Heart right ventricle (tissue), 16 donors: ENCODE data around the gene MIER3. TPM values are rescaled to one million over a fixed set of nuclear protein-coding genes. Genes with fewer than 3 reads are reported as not detected.

Experiments used
- ATAC-seq, 8 donors: fragments of 200-7000 bp; cut with Tn5 transposase; one replicate each; pipeline ENCODE4 v1.9.1; 2020; ENCODE audit warnings: mild to moderate bottlenecking in 8 of 8, moderate library complexity in 8 of 8, moderate number of reproducible peaks in 1 of 8
- DNase-seq, 2 donors: peaks; one replicate each; pipeline ENCODE4 v3.0.0-alpha.2; 2020
- H3K27ac ChIP-seq, 10 donors: fragments of 200-600 bp; sonication (generic) in 2 of 10; one replicate each; pipeline versions ENCODE4 v1.5.0 to v1.8.0; 2020 to 2022; ENCODE audit warnings: mild to moderate bottlenecking in 3 of 10
- H3K27me3 ChIP-seq, 7 donors: fragments of 200-600 bp; one replicate each; pipeline ENCODE4 v1.8.0; 2021 to 2022; ENCODE audit warnings: mild to moderate bottlenecking in 2 of 7
- H3K36me3 ChIP-seq, 9 donors: fragments of 200-600 bp; sonication (generic) in 1 of 9; one replicate each; pipeline versions ENCODE4 v1.5.0 to v1.8.0; 2020 to 2022; ENCODE audit warnings: mild to moderate bottlenecking in 2 of 9
- H3K4me1 ChIP-seq, 9 donors: fragments of 200-600 bp; sonication (generic) in 1 of 9; one replicate each; pipeline versions ENCODE4 v1.5.0 to v1.8.0; 2020 to 2022; ENCODE audit warnings: mild to moderate bottlenecking in 4 of 9
- H3K4me3 ChIP-seq, 10 donors: fragments of 200-600 bp; sonication (generic) in 2 of 10; one replicate each; pipeline versions ENCODE4 v1.5.0 to v1.8.0; 2020 to 2022; ENCODE audit warnings: mild to moderate bottlenecking in 7 of 10, moderate library complexity in 2 of 10
- H3K9me3 ChIP-seq, 11 donors: fragments of 200-600 bp in 10 of 11; sonication (generic) in 2 of 11; one replicate each; pipeline versions ENCODE4 v1.5.0 to v1.8.0; 2013 to 2022; ENCODE audit warnings: mild to moderate bottlenecking in 2 of 11, control low read depth in 1 of 11, moderate library complexity in 1 of 11
- CTCF ChIP-seq, 9 donors: fragments of 200-600 bp; sonication (generic) in 2 of 9; IDR thresholded peaks; one replicate each; pipeline versions ENCODE4 v1.5.0 to v1.8.0; 2021 to 2022; ENCODE audit warnings: antibody characterized with exemption in 9 of 9, mild to moderate bottlenecking in 5 of 9, moderate library complexity in 1 of 9
- WGBS, 2 donors: extraction: QIAGEN DNeasy Blood & Tissue Kit; methylation state at CpG; one replicate each; pipeline ENCODE4 v1.1.7; 2013; ENCODE audit warnings: inconsistent platforms in 1 of 2; 5-methylcytosine and 5-hydroxymethylcytosine counted together
- intact Hi-C, 10 donors: fragments of 100-400 bp; cut with DNase I; formaldehyde crosslinking; loops; one replicate each; pipeline versions ENCODE4 v1.11.1 to v1.14.2; 2022
- polyA plus RNA-seq, 2 donors: library from polyadenylated mRNA; stranded (reverse); fragments of 200-250 nt; gene quantifications; one replicate each; pipeline ENCODE4 v1.2.3, GENCODE V29; 2013
- total RNA-seq, 10 donors: library from RNA; stranded (reverse); fragmentation: NEBNext Ultra II Directional in 3 of 10; extraction: Animal tissue kit (Norgen Biotek cat#: 25700) in 3 of 10; gene quantifications; one replicate each; pipeline versions ENCODE4 v1.2.1 to v1.2.4, GENCODE V29; 2021 to 2023
- donor health status: Arrhythmogenic right ventricular cardiomyopathy.
- donor health status: ischemic (EF 13 %, LVEDD 7.1; RV severe dilation, severe dysfunction).
- donor health status: healthy with polysubstance abuse.
- donor health status: DM: no; HTN: yes; CAD: no.
- donor health status: DM: no; HTN: no; CAD: no.
- donor health status: ischemic (EF 25% LVEDD 6.9; RV normal size, moderate dysfunction).
- donor health status: ischemic (EF 25% LVEDD 5.7; RV mildly dilated, moderate dysfunction).
- donor health status: healthy.
- donor health status: DM: yes; HTN: yes; CAD: no.
- donor health status: Ischemic cardiomyopathy.
- donor health status: ischemic (EF 35%, LVEDD 5.7; RV mildly dilated, moderate dysfunction).
- donor health status: nonischemic (EF 11% LVEDD 7.7; RV severe dilation, severe dysfunction).
- donor health status: DM: yes; HTN: yes; CAD: no.
- donor health status: PGD.
- donor health status: ischemic (EF 29% LVEDD 5.4; RV normal size, mild dysfunction).
- donor health status: nonischemic (EF 23%, LVEDD 6.1; RV moderate dilation, normal function).

MIER3 gene
- total and polyA plus RNA-seq, 12 donors = 3.3 to 17.9 (median 11.9) TPM

DNA sequence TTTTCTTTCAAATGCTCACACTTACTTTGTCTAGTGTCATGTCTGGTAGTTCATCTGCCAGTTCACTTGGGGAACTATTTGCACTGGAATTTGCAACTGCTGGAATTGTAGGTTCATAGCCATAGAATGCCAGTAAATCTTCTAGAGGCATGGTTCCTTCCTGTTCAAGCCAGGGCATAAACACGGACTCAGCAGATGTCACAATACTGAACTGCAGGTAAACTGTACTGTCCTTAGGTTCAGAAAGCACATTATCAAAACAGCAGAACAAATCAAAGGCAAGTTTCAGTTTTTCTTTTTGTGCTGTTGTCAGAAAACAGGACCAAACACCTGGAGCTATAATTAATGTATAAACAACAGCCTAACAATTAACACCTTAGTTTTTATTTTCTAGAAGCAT, 13.1 kb downstream of the MIER3 start:
- H3K36me3 ChIP-seq = peaks cover 0 to 100% (median 65%) of the 10 kb centered on the region in 9 donors
- WGBS, 2 donors = 81 to 84% methylated on average over 1 of the region's 1 CpG
- intact Hi-C loops = no loop called here
- H3K4me1 ChIP-seq = peaks cover 0 to 17% (median 0%) of the 10 kb centered on the region in 9 donors
- ATAC-seq (no peak), DNase-seq (no peak)
- no peak for TF ChIP-seq CTCF (IDR thresholded peaks at IDR 0.05)
- no peak overlapping the region for H3K4me3 ChIP-seq
- H3K27me3 ChIP-seq = no peaks in the 10 kb centered on the region
- H3K27ac ChIP-seq = no peak overlapping the region
- H3K9me3 ChIP-seq = no peaks in the 10 kb centered on the region

DNA sequence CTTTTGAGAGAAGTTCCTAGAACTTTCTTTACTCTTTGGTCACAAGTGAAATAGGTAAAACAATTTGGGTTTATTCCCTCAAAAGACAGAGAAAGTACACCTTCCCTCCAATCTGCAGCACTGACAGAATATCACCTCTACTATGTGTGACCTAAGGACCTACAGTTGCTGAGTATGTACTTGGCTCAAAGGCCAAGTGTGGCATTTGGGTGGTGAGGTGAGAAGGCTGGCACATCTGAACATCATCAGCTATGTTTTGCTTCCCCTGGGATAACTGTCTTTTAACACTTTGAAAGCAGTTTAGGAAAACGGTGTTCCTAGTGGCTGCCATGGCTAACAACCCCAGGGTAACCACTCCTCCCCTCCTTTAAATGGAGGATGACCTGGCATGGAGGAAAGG, 17.6 kb downstream of the MIER3 start:
- peak in 2 of 8 donors; percentile 64 to 69 for ATAC-seq
- WGBS, 2 donors = 32 to 55% methylated on average over 1 of the region's 1 CpG
- DNase-seq = no peak
- Histone ChIP-seq H3K27me3 (no peaks in the 10 kb centered on the region), H3K4me1 (peaks cover 0 to 7% (median 0%) of the 10 kb centered on the region in 9 donors), H3K9me3 (no peaks in the 10 kb centered on the region), H3K4me3 (no peak overlapping the region), H3K27ac (peak overlapping the region in 2 of 10 donors; percentile 6 to 28), H3K36me3 (peaks cover 0 to 100% (median 76%) of the 10 kb centered on the region in 9 donors)
- intact Hi-C loops = no loop called here
- TF ChIP-seq CTCF (IDR thresholded peaks at IDR 0.05) = no peak

GRCh38 chr5:56922922-56923321, 29.0 kb downstream of the MIER3 start:
- Histone ChIP-seq H3K4me1 (peaks cover 0 to 7% (median 3%) of the 10 kb centered on the region in 9 donors), H3K27ac (no peak overlapping the region), H3K4me3 (no peak overlapping the region), H3K27me3 (no peaks in the 10 kb centered on the region), H3K9me3 (no peaks in the 10 kb centered on the region), H3K36me3 (peaks cover 0 to 94% (median 35%) of the 10 kb centered on the region in 9 donors)
- DNase-seq (no peak), ATAC-seq (no peak)
- TF ChIP-seq CTCF (IDR thresholded peaks at IDR 0.05) = no peak
- WGBS, 2 donors = 97 to 98% methylated on average over 6 of the region's 6 CpGs
- intact Hi-C loops = no loop called here

- Histone ChIP-seq H3K36me3 (peaks cover 0 to 77% (median 18%) of the 10 kb centered on the region in 9 donors), H3K27me3 (no peaks in the 10 kb centered on the region), H3K9me3 (no peaks in the 10 kb centered on the region), H3K27ac (no peak overlapping the region), H3K4me1 (peaks cover 0 to 15% (median 6%) of the 10 kb centered on the region in 9 donors), H3K4me3 (no peak overlapping the region)
- intact Hi-C loops = no loop called here
- whole genome bisulfite sequencing, 2 donors = 83 to 92% methylated on average over 1 of the region's 1 CpG
- TF ChIP-seq CTCF (IDR thresholded peaks at IDR 0.05) = no peak
- ATAC-seq = no peak
- no peak for DNase-seq
These were observed 31.8 kb downstream of the MIER3 start for GRCh38 chr5:56919942-56920662.
